Activated naive CD4-positive, alpha-beta T cell treated with anti-CD3 and anti-CD28 coated beads, Interleukin-2, amount 50 U/mL, for 72 hours (primary cell): Measurements from ENCODE around the gene PDE4B. TPM values are rescaled to one million over a fixed set of nuclear protein-coding genes. Genes with fewer than 3 reads are reported as not detected.

Source experiments
- ATAC-seq, 2 donors: fragments of 150-1000 bp; cut with Tn5 transposase; 2 replicates each; pipeline ENCODE4 v1.10.0; 2021; ENCODE audit warnings: mild to moderate bottlenecking in 2 of 2, moderate library complexity in 2 of 2
- DNase-seq, 2 donors: peaks; one replicate each; pipeline ENCODE4 v3.0.0; 2021 to 2022; ENCODE audit warnings: low spot score in 2 of 2
- H3K27ac Mint-ChIP-seq, 2 donors: one replicate each; pipeline ENCODE4 v1.8.0; 2022; ENCODE audit warnings: mild to moderate bottlenecking in 2 of 2, mixed read lengths in 2 of 2
- H3K36me3 Mint-ChIP-seq, 2 donors: one replicate each; pipeline ENCODE4 v1.8.0; 2022; ENCODE audit warnings: mixed read lengths in 2 of 2
- H3K9me3 Mint-ChIP-seq, 2 donors: one replicate each; pipeline ENCODE4 v1.8.0; 2022; ENCODE audit warnings: mixed read lengths in 2 of 2
- total RNA-seq, 2 donors: library from RNA; stranded (reverse); gene quantifications; one replicate each; pipeline ENCODE4 v1.2.3, GENCODE V29; 2022

Gene PDE4B
- total RNA-seq, 2 donors from 2014 or later, result 23.8 to 25.6 TPM

DNA sequence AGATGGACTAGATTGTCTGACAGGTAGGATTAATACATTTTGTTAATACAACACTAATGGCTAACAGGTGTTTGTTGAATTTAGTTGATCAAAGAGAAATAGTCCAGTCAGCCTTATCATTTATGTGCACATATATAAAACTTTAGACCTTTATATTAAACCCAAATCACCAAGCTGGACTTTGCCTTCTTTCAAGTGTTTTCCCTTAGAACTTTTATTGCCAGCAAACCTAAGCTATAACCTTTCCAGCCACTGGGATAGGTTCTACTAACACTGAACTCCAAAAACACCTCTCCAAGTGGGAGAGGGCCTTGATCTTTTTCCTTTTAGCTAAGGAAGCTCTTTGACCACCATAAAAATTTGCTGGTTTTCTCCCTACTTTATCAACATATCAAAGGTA lies 345.9 kb downstream of the PDE4B start:
- ATAC-seq (no peak), DNase-seq (no peak)
- Mint-ChIP-seq H3K36me3 (no peaks in the 10 kb centered on the region), H3K27ac (no peak overlapping the region), H3K9me3 (peaks cover 0 to 5% of the 10 kb centered on the region in 2 donors)

- DNase-seq, result no peak
- no peak for ATAC-seq
- H3K9me3 Mint-ChIP-seq, result peaks cover 0 to under 1% of the 10 kb centered on the region in 2 donors
- no peak overlapping the region for H3K27ac Mint-ChIP-seq
- H3K36me3 Mint-ChIP-seq, result no peaks in the 10 kb centered on the region
Observed at GRCh38 chr1:66140072-66140471, 347.4 kb downstream of the PDE4B start.

GRCh38 chr1:66143651-66144050 lies 351.0 kb downstream of the PDE4B start:
- Mint-ChIP-seq H3K36me3 (no peaks in the 10 kb centered on the region), H3K9me3 (no peaks in the 10 kb centered on the region), H3K27ac (no peak overlapping the region)
- DNase-seq (no peak), ATAC-seq (no peak)

GRCh38 chr1:66147226-66147835 lies 354.6 kb downstream of the PDE4B start:
- Mint-ChIP-seq H3K27ac (no peak overlapping the region), H3K36me3 (no peaks in the 10 kb centered on the region), H3K9me3 (no peaks in the 10 kb centered on the region)
- DNase-seq, result no peak
- ATAC-seq, result no peak

- ATAC-seq (no peak), DNase-seq (no peak)
- no peak overlapping the region for H3K27ac Mint-ChIP-seq
- H3K36me3 Mint-ChIP-seq, result no peaks in the 10 kb centered on the region
- no peaks in the 10 kb centered on the region for H3K9me3 Mint-ChIP-seq
Observed at GRCh38 chr1:66152034-66152433, 359.3 kb downstream of the PDE4B start.

DNA sequence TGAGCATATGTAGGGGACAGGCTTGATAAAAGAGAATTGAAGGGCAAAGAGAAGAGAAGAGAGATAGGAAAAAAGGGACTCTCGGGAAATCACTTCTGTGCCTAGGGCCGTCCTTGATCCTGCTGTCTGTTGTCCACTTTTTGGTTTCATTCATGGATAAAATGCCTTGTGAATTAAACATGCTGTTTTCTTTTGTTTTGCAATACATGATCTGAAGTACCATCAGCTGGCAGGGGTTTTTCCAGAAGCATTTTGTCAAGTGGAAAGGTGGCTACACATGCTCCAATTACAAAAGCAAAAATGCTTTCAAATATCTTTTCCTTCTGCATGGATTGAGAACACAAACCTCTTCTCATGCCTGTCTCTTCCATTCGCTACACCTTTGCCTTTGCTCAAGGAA lies 361.7 kb downstream of the PDE4B start:
- Mint-ChIP-seq H3K36me3 (no peaks in the 10 kb centered on the region), H3K9me3 (no peaks in the 10 kb centered on the region), H3K27ac (no peak overlapping the region)
- ATAC-seq (no peak), DNase-seq (no peak)

GRCh38 chr1:66156144-66156543 lies 363.4 kb downstream of the PDE4B start:
- DNase-seq, result no peak
- ATAC-seq, result no peak
- no peaks in the 10 kb centered on the region for H3K9me3 Mint-ChIP-seq
- no peak overlapping the region for H3K27ac Mint-ChIP-seq
- no peaks in the 10 kb centered on the region for H3K36me3 Mint-ChIP-seq

GRCh38 chr1:66159800-66160199 lies 367.1 kb downstream of the PDE4B start:
- no peaks in the 10 kb centered on the region for H3K9me3 Mint-ChIP-seq
- no peak for DNase-seq
- H3K27ac Mint-ChIP-seq, result no peak overlapping the region
- ATAC-seq, result no peak
- no peaks in the 10 kb centered on the region for H3K36me3 Mint-ChIP-seq

DNA sequence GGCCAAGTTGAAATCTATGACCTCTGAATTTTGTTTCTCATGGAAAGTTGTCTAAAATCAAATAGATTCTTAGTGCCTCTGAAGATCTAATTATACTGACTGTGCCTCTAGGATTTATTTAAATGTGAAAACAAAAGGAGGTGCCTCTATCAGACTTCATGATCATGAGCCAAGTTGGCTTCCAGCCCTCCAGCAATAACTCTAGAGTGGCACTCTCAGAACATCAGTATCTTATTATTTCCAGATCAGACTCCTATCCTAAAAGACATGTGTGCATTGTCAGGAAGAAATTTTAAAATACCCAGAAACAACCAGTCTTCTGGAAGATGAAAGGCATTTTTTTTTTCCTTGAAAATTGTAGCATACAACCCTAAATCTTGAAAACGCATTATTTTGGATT lies 368.0 kb downstream of the PDE4B start:
- no peak overlapping the region for H3K27ac Mint-ChIP-seq
- ATAC-seq (no peak), DNase-seq (no peak)
- peaks cover 0 to under 1% of the 10 kb centered on the region in 2 donors for H3K9me3 Mint-ChIP-seq
- no peaks in the 10 kb centered on the region for H3K36me3 Mint-ChIP-seq

- Mint-ChIP-seq H3K36me3 (no peaks in the 10 kb centered on the region), H3K9me3 (peaks cover 0 to 6% of the 10 kb centered on the region in 2 donors), H3K27ac (no peak overlapping the region)
- ATAC-seq, result no peak
- DNase-seq, result no peak
Observed at GRCh38 chr1:66166753-66167152, 374.1 kb downstream of the PDE4B start.

DNA sequence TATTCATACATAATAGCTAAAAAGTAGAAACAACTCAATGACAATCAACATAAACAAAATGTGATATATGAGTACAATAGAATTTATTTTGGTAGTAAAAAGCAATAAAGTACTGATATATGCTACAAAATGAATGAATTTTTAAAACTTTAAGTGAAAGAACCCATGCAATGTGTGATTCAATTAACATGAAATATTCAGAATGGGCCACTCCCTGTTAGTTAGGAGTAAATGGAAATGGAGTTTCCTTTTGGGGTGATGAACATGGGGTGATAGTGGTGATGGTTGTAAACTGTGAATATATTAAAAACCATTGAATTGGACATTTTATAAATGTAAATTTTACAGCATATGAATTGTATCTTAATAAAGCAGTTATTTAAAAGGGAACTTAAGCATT lies 374.6 kb downstream of the PDE4B start:
- peaks cover 0 to 6% of the 10 kb centered on the region in 2 donors for H3K9me3 Mint-ChIP-seq
- ATAC-seq, result no peak

DNA sequence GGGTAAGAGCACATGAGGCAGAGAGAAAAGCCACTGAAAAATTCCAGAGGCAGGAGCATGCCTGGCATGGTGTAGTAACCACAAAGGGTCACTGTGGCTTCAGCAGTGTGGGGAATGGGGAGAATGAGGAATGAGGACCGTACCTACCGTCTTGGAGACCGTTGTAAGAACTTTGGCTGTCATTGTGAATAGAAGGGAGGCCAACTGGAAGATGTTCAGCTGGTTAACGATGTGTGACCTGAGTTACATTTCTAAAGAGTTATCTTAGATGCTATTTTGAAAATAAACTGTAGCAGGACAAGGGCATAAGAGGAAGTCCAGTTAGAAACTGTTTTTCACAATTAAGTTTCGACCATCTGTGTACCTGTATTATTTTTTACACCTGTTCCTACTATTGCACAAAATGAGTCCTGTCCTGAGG lies 375.8 kb downstream of the PDE4B start:
- H3K9me3 Mint-ChIP-seq, result peaks cover 0 to 6% of the 10 kb centered on the region in 2 donors
- no peak for DNase-seq
- no peaks in the 10 kb centered on the region for H3K36me3 Mint-ChIP-seq
- ATAC-seq, result peak in 1 of 2 donors; percentile 8
- H3K27ac Mint-ChIP-seq, result no peak overlapping the region

More for the DNA sequence above, 374.6 kb downstream of the PDE4B start:
- no peak for DNase-seq
- Mint-ChIP-seq H3K36me3 (no peaks in the 10 kb centered on the region), H3K27ac (no peak overlapping the region)

DNA sequence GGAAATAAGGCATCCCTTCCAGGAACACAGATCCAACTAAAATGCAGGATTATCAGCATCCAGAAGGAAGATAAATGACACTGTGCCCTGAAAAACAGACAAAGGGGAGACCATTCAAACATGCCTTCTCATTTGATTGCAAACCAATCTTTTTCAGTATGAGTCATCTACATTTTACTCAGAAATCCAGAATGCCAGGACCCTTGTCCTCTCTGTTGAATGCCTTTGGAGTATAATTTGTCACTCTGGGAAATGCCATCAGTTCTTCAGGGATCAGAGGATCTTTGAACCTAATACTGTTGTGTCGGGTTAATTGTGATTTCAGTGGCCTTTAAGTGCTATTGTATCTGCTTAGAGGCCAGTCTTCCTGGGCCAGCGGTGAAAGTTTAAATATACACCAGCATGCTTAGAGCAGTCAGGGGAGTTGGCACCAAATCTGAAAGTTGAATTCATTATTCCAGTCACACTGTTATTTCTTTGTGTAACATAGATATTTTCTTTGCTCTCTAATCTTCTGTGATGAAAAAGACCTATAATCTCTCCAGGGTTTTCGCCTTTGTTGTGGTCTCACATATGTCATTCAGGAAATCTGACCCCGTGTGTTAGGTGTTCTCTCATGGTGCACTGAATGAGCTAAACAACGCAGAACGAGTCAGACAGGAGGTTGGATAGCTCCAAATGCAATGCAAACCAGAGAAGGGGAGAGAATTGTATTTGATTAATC lies 376.4 kb downstream of the PDE4B start:
- H3K36me3 Mint-ChIP-seq, result no peaks in the 10 kb centered on the region

DNA sequence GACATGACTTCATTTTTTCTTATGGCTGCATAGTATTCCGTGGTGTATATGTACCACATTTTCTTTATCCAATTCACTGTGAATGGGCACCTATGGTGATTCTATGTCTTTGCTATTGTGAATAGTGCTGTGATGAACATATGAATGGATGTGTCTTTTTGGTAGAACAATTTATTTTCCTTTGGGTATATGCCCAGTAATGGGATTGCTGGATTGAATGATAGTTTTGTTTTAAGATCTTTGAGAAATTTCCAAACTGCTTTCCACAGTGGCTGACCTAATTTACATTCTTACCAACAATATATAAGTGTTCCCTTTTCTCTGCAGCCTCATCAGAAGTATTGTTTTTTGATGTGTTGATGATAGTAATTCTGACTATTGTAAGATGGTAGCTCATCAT lies 379.6 kb downstream of the PDE4B start:
- no peak for DNase-seq
- no peaks in the 10 kb centered on the region for H3K36me3 Mint-ChIP-seq
- no peak overlapping the region for H3K27ac Mint-ChIP-seq
- ATAC-seq, result no peak
- H3K9me3 Mint-ChIP-seq, result no peaks in the 10 kb centered on the region

More for the DNA sequence above, 376.4 kb downstream of the PDE4B start:
- Mint-ChIP-seq H3K27ac (no peak overlapping the region), H3K9me3 (peaks cover 0 to 6% of the 10 kb centered on the region in 2 donors)
- peak; percentile 13 to 92 for ATAC-seq
- peak in 1 of 2 donors; percentile 11 for DNase-seq

- DNase-seq, result no peak
- Mint-ChIP-seq H3K9me3 (no peaks in the 10 kb centered on the region), H3K36me3 (no peaks in the 10 kb centered on the region), H3K27ac (no peak overlapping the region)
- no peak for ATAC-seq
Observed at GRCh38 chr1:66175098-66175497, 382.4 kb downstream of the PDE4B start.

- Mint-ChIP-seq H3K36me3 (no peaks in the 10 kb centered on the region), H3K27ac (no peak overlapping the region), H3K9me3 (no peaks in the 10 kb centered on the region)
- ATAC-seq, result no peak
- no peak for DNase-seq
Observed at GRCh38 chr1:66175581-66175980, 382.9 kb downstream of the PDE4B start.

GRCh38 chr1:66176012-66176715 lies 383.5 kb downstream of the PDE4B start:
- DNase-seq, result no peak
- no peaks in the 10 kb centered on the region for H3K9me3 Mint-ChIP-seq
- no peaks in the 10 kb centered on the region for H3K36me3 Mint-ChIP-seq
- no peak overlapping the region for H3K27ac Mint-ChIP-seq
- ATAC-seq, result no peak
